Liver (tissue), 3 donors: ENCODE measurements around the gene ZBTB17.

Source experiments
- ATF3 ChIP-seq: IDR thresholded peaks from 2 replicates; pipeline ENCODE4 v1.6.1; 2016; ENCODE audit warnings: antibody characterized with exemption
- CTCF ChIP-seq: fragments of 150-350 bp; IDR thresholded peaks from 2 replicates; pipeline ENCODE4 v1.5.1; 2017; ENCODE audit warnings: improper control_type of control experiment, low read depth, low read length; ENCODE audit not compliant: missing input control
- EGR1 ChIP-seq, 2 donors: IDR thresholded peaks; 2 replicates each; pipeline ENCODE4 v1.6.1; 2016 to 2018; ENCODE audit warnings: antibody characterized with exemption in 2 of 2, low read depth in 2 of 2
- JUND ChIP-seq, 2 donors: IDR thresholded peaks; 2 replicates each; pipeline ENCODE4 v1.6.1; 2016; ENCODE audit warnings: antibody characterized with exemption in 2 of 2
- MAX ChIP-seq: IDR thresholded peaks from 2 replicates; pipeline ENCODE4 v1.6.1; 2016; ENCODE audit warnings: antibody characterized with exemption
- NR2F2 ChIP-seq: IDR thresholded peaks from 2 replicates; pipeline ENCODE4 v1.6.1; 2016; ENCODE audit warnings: antibody characterized with exemption
- RAD21 ChIP-seq, 2 donors: IDR thresholded peaks; 2 replicates each; pipeline ENCODE4 v1.6.1; 2016; ENCODE audit warnings: antibody characterized with exemption in 2 of 2, mild to moderate bottlenecking in 2 of 2
- REST ChIP-seq: IDR thresholded peaks from 2 replicates; pipeline ENCODE4 v1.6.1; 2016; ENCODE audit warnings: antibody characterized with exemption, mild to moderate bottlenecking
- RXRA ChIP-seq, 2 donors: IDR thresholded peaks; 2 replicates each; pipeline ENCODE4 v1.6.1; 2017 to 2018; ENCODE audit warnings: antibody characterized with exemption in 2 of 2, mild to moderate bottlenecking in 1 of 2
- SP1 ChIP-seq: IDR thresholded peaks from 2 replicates; pipeline ENCODE4 v1.6.1; 2018; ENCODE audit warnings: antibody characterized with exemption, mild to moderate bottlenecking
- TAF1 ChIP-seq: conservative IDR thresholded peaks from 2 replicates; pipeline ENCODE4 v1.6.1; 2016; ENCODE audit warnings: antibody characterized with exemption, mild to moderate bottlenecking
- YY1 ChIP-seq: IDR thresholded peaks from 2 replicates; pipeline ENCODE4 v1.6.1; 2016; ENCODE audit warnings: antibody characterized with exemption, mild to moderate bottlenecking
- ZBTB33 ChIP-seq: IDR thresholded peaks from 2 replicates; pipeline ENCODE4 v1.6.1; 2016; ENCODE audit warnings: antibody characterized with exemption
- donor health status: healthy.
- donor health status: healthy.

GRCh38 chr1:16019644-16020277 is 43.9 kb upstream of the ZBTB17 start:
- TF ChIP-seq CTCF (no peak), MAX (no peak), JUND (IDR thresholded peaks at IDR 0.05) (no peak), SP1 (no peak), NR2F2 (no peak), ZBTB33 (no peak), TAF1 (no peak), REST (no peak), RAD21 (IDR thresholded peaks at IDR 0.05) (no peak), ATF3 (no peak), EGR1 (IDR thresholded peaks at IDR 0.05; ENCODE audit: low read depth in 2 of 2) (no peak), YY1 (no peak), RXRA (IDR thresholded peaks at IDR 0.05) (no peak)
